SK-N-SH (cell line): ENCODE measurements around the gene PNPLA2. TPM values are rescaled to one million over a fixed set of nuclear protein-coding genes. Genes with fewer than 3 reads are reported as not detected.

Experiments used
- CTCF ChIA-PET: fragments of 300-600, 350-600 bp; formaldehyde crosslinking; extraction: SDS; loops from one replicate; lab custom pipeline; 2021; lab: Yijun Ruan, JAX
- POLR2A ChIA-PET: fragments of 350-600 bp; sonication (Branson Sonifier 250); formaldehyde crosslinking; extraction: SDS; loops from one replicate; lab custom pipeline; 2020; ENCODE audit warnings: antibody characterized with exemption, inconsistent platforms; lab: Yijun Ruan, JAX
- DNase-seq: peaks from one replicate; pipeline ENCODE4 v3.0.0; 2012
- H2AFZ ChIP-seq: fragments of 200-600 bp; sonication (generic); 2 replicates; pipeline ENCODE4 v1.8.1; 2016; ENCODE audit warnings: antibody characterized with exemption, mild to moderate bottlenecking, low read depth
- H3F3A ChIP-seq: fragments of 200-600 bp; sonication (generic); replicated peaks from 2 replicates; pipeline ENCODE3; 2016; ENCODE audit warnings: antibody characterized with exemption, mild to moderate bottlenecking; ENCODE audit not compliant: insufficient read depth
- H3K27ac ChIP-seq, 2 experiments: fragments of 200-500 bp in 1 of 2; fragments of 200-600 bp in 1 of 2; sonication (Bioruptor generic) in 1 of 2; sonication (generic), shearing (Covaris generic) in 1 of 2; 2 replicates each; pipeline versions ENCODE4 v1.5.1 to v1.6.1; 2014 to 2016; ENCODE audit warnings: low read depth in 2 of 2, inconsistent platforms in 1 of 2, low read length in 1 of 2, mild to moderate bottlenecking in 1 of 2, mixed read lengths in 1 of 2
- H3K27me3 ChIP-seq: fragments of 200-600 bp; sonication (generic), shearing (Covaris generic); 2 replicates; pipeline ENCODE4 v1.6.1; 2016; ENCODE audit warnings: mixed run types; ENCODE audit not compliant: insufficient read depth
- H3K36me3 ChIP-seq, 2 experiments: fragments of 200-500 bp in 1 of 2; fragments of 200-600 bp in 1 of 2; sonication (Bioruptor generic) in 1 of 2; sonication (generic) in 1 of 2; replicated peaks in 1 of 2; 2 replicates each; pipeline versions ENCODE3 to v1.5.1; 2014 to 2016; ENCODE audit warnings: low read length in 1 of 2, mild to moderate bottlenecking in 1 of 2; ENCODE audit not compliant: insufficient read depth in 2 of 2, control insufficient read depth in 1 of 2
- H3K4me1 ChIP-seq, 2 experiments: fragments of 200-500 bp in 1 of 2; fragments of 200-600 bp in 1 of 2; sonication (Bioruptor generic) in 1 of 2; sonication (generic), shearing (Covaris generic) in 1 of 2; 2 replicates each; pipeline versions ENCODE4 v1.5.1 to v1.6.1; 2014 to 2016; ENCODE audit warnings: low read depth in 1 of 2, low read length in 1 of 2, mixed run types in 1 of 2; ENCODE audit not compliant: insufficient read depth in 2 of 2, control insufficient read depth in 1 of 2
- H3K4me2 ChIP-seq: fragments of 200-600 bp; sonication (generic), shearing (Covaris generic); 2 replicates; pipeline ENCODE4 v1.6.1; 2017; ENCODE audit warnings: mixed run types
- H3K4me3 ChIP-seq, 2 experiments: fragments of 200-500 bp in 1 of 2; fragments of 200-600 bp in 1 of 2; sonication (Bioruptor generic) in 1 of 2; sonication (generic), shearing (Covaris generic) in 1 of 2; 2 replicates each; pipeline versions ENCODE4 v1.5.1 to v1.8.1; 2014 to 2016; ENCODE audit warnings: low read depth in 2 of 2, inconsistent platforms in 1 of 2, low read length in 1 of 2, mild to moderate bottlenecking in 1 of 2, mixed read lengths in 1 of 2, moderate library complexity in 1 of 2
- H3K79me2 ChIP-seq: fragments of 200-600 bp; sonication (generic); 2 replicates; pipeline ENCODE4 v1.8.1; 2017; ENCODE audit warnings: mild to moderate bottlenecking; ENCODE audit not compliant: insufficient read depth
- H3K9ac ChIP-seq: fragments of 200-600 bp; sonication (generic); 2 replicates; pipeline ENCODE4 v1.6.1; 2017; ENCODE audit warnings: mixed run types
- H3K9me2 ChIP-seq: fragments of 200-600 bp; sonication (generic); 2 replicates; pipeline ENCODE4 v1.6.1; 2017; ENCODE audit warnings: mixed run types
- H3K9me3 ChIP-seq: fragments of 200-600 bp; sonication (generic); 2 replicates; pipeline ENCODE4 v1.6.1; 2017; ENCODE audit warnings: mixed run types, mild to moderate bottlenecking, moderate library complexity
- H4K20me1 ChIP-seq: fragments of 200-600 bp; sonication (generic); 2 replicates; pipeline ENCODE4 v1.6.1; 2017; ENCODE audit warnings: mild to moderate bottlenecking, mixed run types; ENCODE audit not compliant: insufficient read depth
- CHD2 ChIP-seq: fragments of 150-350 bp; IDR thresholded peaks from 2 replicates; pipeline ENCODE4 v1.6.1; 2018; ENCODE audit warnings: low read length; ENCODE audit not compliant: partially characterized antibody
- ELF1 ChIP-seq: IDR thresholded peaks from 2 replicates; pipeline ENCODE4 v1.4.0; 2012
- FOSL2 ChIP-seq: IDR thresholded peaks from 2 replicates; pipeline ENCODE4 v1.4.0; 2012; ENCODE audit warnings: low read depth, mild to moderate bottlenecking, moderate library complexity, borderline replicate concordance
- FOXJ3 ChIP-seq: sonication (generic); formaldehyde crosslinking; IDR thresholded peaks from 2 replicates; pipeline ENCODE4 v1.5.1; 2020; ENCODE audit warnings: mild to moderate bottlenecking, missing genetic modification reagents
- FOXM1 ChIP-seq: IDR thresholded peaks from 2 replicates; pipeline ENCODE4 v1.4.0; 2012; ENCODE audit warnings: low read depth, mild to moderate bottlenecking
- GATA2 ChIP-seq: sonication (generic); formaldehyde crosslinking; IDR thresholded peaks from 2 replicates; pipeline ENCODE4 v1.5.0; 2020; ENCODE audit warnings: mild to moderate bottlenecking, missing genetic modification reagents
- MEF2A ChIP-seq: IDR thresholded peaks from 2 replicates; pipeline ENCODE4 v1.4.0; 2012; ENCODE audit warnings: low read depth, borderline replicate concordance
- MXI1 ChIP-seq: IDR thresholded peaks from 2 replicates; pipeline ENCODE4 v1.6.1; 2012; ENCODE audit warnings: mild to moderate bottlenecking, low read depth, low read length, improper control_type of control experiment
- NRF1 ChIP-seq: IDR thresholded peaks from 2 replicates; pipeline ENCODE4 v1.6.1; 2012; ENCODE audit warnings: low read depth, mild to moderate bottlenecking, low read length
- RAD21 ChIP-seq: IDR thresholded peaks from 2 replicates; pipeline ENCODE4 v1.6.1; 2012; ENCODE audit warnings: mild to moderate bottlenecking, low read length
- RCOR1 ChIP-seq: fragments of 150-350 bp; IDR thresholded peaks from 2 replicates; pipeline ENCODE4 v1.6.1; 2017; ENCODE audit warnings: antibody characterized with exemption, low read length
- RFX5 ChIP-seq: IDR thresholded peaks from 2 replicates; pipeline ENCODE4 v1.6.1; 2012; ENCODE audit warnings: mild to moderate bottlenecking, improper control_type of control experiment, low read length
- SIN3A ChIP-seq: IDR thresholded peaks from 2 replicates; pipeline ENCODE4 v1.6.1; 2012; ENCODE audit warnings: low read depth, mild to moderate bottlenecking, low read length, moderate library complexity, borderline replicate concordance
- SMC3 ChIP-seq: IDR thresholded peaks from 2 replicates; pipeline ENCODE4 v1.6.1; 2012; ENCODE audit warnings: low read depth, low read length, improper control_type of control experiment
- TAF1 ChIP-seq: IDR thresholded peaks from 2 replicates; pipeline ENCODE4 v1.6.1; 2012; ENCODE audit warnings: low read depth, mild to moderate bottlenecking, low read length, moderate library complexity, borderline replicate concordance
- TCF12 ChIP-seq: IDR thresholded peaks from 2 replicates; pipeline ENCODE4 v1.4.0; 2012
- TEAD4 ChIP-seq: IDR thresholded peaks from 2 replicates; pipeline ENCODE4 v1.4.0; 2012; ENCODE audit warnings: mild to moderate bottlenecking, borderline replicate concordance; ENCODE audit not compliant: insufficient read depth
- WGBS: methylation state at CpG from one replicate; pipeline ENCODE4 v1.1.6; 2017; ENCODE audit warnings: low lambda C conversion rate; 5-methylcytosine and 5-hydroxymethylcytosine counted together
- polyA plus RNA-seq, 3 experiments: library from polyadenylated mRNA; depleted of rRNA; stranded (reverse); fragments of >200 nt; gene quantifications; 2 replicates each; pipeline ENCODE4 v1.2.3, GENCODE V29; 2012
- TF ChIP-seq, protein P1 (sequence below): fragments of 150-350 bp; IDR thresholded peaks from 2 replicates; pipeline ENCODE4 v1.6.1; 2016; ENCODE audit warnings: mild to moderate bottlenecking, low read depth, low read length
- TF ChIP-seq, protein P2 (sequence below): IDR thresholded peaks from 2 replicates; pipeline ENCODE4 v1.6.1; 2012; ENCODE audit warnings: mild to moderate bottlenecking, low read depth, low read length, moderate library complexity
- TF ChIP-seq, protein P3 (sequence below): IDR thresholded peaks from 2 replicates; pipeline ENCODE4 v1.4.0; 2012; ENCODE audit warnings: low read depth, borderline replicate concordance

Gene PNPLA2
- polyA plus RNA-seq, 1 of the 3 experiments (the other 2 are of a cell fraction): 60.3 TPM

DNA sequence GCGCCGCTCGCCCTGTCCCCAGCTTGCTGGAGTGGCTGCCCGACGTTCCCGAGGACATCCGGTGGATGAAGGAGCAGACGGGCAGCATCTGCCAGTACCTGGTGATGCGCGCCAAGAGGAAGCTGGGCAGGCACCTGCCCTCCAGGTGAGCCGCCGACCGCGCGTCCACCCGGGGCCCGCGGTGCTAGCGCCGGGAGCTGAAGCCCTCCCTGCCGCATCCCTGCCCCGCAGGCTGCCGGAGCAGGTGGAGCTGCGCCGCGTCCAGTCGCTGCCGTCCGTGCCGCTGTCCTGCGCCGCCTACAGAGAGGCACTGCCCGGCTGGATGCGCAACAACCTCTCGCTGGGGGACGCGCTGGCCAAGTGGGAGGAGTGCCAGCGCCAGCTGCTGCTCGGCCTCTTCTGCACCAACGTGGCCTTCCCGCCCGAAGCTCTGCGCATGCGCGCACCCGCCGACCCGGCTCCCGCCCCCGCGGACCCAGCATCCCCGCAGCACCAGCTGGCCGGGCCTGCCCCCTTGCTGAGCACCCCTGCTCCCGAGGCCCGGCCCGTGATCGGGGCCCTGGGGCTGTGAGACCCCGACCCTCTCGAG lies 5.7 kb downstream of the PNPLA2 start:
- H3K9me2 ChIP-seq: no peaks in the 10 kb centered on the region
- H3K4me1 ChIP-seq: peaks cover 14 to 23% of the 10 kb centered on the region in 2 experiments; a peak in 3 of 4 replicates
- no peak overlapping the region for H3K27ac ChIP-seq
- H4K20me1 ChIP-seq: peaks cover 31% of the 10 kb centered on the region
- no peaks in the 10 kb centered on the region for H3K9me3 ChIP-seq
- TF ChIP-seq FOXJ3 (CRISPR knock-in tag) (no peak), RFX5 (no peak), ELF1 (no peak), SMC3 (no peak), SIN3A (no peak), RCOR1 (no peak), FOXM1 (no peak), GATA2 (CRISPR knock-in tag) (no peak), NRF1 (no peak), MEF2A (no peak), CHD2 (no peak), TAF1 (no peak), TEAD4 (no peak), TCF12 (no peak), FOSL2 (no peak), MXI1 (no peak), RAD21 (no peak)
- TF ChIP-seq, protein P1, sequence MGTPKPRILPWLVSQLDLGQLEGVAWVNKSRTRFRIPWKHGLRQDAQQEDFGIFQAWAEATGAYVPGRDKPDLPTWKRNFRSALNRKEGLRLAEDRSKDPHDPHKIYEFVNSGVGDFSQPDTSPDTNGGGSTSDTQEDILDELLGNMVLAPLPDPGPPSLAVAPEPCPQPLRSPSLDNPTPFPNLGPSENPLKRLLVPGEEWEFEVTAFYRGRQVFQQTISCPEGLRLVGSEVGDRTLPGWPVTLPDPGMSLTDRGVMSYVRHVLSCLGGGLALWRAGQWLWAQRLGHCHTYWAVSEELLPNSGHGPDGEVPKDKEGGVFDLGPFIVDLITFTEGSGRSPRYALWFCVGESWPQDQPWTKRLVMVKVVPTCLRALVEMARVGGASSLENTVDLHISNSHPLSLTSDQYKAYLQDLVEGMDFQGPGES: no peak
- TF ChIP-seq, protein P2, sequence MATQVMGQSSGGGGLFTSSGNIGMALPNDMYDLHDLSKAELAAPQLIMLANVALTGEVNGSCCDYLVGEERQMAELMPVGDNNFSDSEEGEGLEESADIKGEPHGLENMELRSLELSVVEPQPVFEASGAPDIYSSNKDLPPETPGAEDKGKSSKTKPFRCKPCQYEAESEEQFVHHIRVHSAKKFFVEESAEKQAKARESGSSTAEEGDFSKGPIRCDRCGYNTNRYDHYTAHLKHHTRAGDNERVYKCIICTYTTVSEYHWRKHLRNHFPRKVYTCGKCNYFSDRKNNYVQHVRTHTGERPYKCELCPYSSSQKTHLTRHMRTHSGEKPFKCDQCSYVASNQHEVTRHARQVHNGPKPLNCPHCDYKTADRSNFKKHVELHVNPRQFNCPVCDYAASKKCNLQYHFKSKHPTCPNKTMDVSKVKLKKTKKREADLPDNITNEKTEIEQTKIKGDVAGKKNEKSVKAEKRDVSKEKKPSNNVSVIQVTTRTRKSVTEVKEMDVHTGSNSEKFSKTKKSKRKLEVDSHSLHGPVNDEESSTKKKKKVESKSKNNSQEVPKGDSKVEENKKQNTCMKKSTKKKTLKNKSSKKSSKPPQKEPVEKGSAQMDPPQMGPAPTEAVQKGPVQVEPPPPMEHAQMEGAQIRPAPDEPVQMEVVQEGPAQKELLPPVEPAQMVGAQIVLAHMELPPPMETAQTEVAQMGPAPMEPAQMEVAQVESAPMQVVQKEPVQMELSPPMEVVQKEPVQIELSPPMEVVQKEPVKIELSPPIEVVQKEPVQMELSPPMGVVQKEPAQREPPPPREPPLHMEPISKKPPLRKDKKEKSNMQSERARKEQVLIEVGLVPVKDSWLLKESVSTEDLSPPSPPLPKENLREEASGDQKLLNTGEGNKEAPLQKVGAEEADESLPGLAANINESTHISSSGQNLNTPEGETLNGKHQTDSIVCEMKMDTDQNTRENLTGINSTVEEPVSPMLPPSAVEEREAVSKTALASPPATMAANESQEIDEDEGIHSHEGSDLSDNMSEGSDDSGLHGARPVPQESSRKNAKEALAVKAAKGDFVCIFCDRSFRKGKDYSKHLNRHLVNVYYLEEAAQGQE: no peak
- TF ChIP-seq, protein P3, sequence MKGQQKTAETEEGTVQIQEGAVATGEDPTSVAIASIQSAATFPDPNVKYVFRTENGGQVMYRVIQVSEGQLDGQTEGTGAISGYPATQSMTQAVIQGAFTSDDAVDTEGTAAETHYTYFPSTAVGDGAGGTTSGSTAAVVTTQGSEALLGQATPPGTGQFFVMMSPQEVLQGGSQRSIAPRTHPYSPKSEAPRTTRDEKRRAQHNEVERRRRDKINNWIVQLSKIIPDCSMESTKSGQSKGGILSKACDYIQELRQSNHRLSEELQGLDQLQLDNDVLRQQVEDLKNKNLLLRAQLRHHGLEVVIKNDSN: no peak
- peaks cover 7% of the 10 kb centered on the region for H3F3A ChIP-seq
- H3K4me3 ChIP-seq: no peak overlapping the region
- H2AFZ ChIP-seq: no peak overlapping the region
- ChIA-PET POLR2A (no interaction called here), CTCF (no interaction called here)
- no peak for DNase-seq
- H3K27me3 ChIP-seq: no peaks in the 10 kb centered on the region
- H3K79me2 ChIP-seq: peaks cover 26% of the 10 kb centered on the region
- WGBS: 99% methylated on average over 42 of the region's 59 CpGs
- no peak overlapping the region for H3K4me2 ChIP-seq
- H3K9ac ChIP-seq: no peak overlapping the region
- H3K36me3 ChIP-seq: peaks cover 0 to 21% of the 10 kb centered on the region in 2 experiments
